OCI-LY3 (cell line): ENCODE results near the gene TM9SF3.

Source experiments
- EZH2phosphoT487 ChIP-seq: fragments of 200-600 bp; shearing (Covaris generic); IDR thresholded peaks from 2 replicates; pipeline ENCODE4 v1.6.1; 2018; ENCODE audit warnings: antibody characterized with exemption, mixed run types, low read depth
- TF ChIP-seq, protein P1 (sequence below): fragments of 200-600, 300-600 bp; sonication (generic); IDR thresholded peaks from 2 replicates; pipeline ENCODE4 v1.5.1; 2014; ENCODE audit warnings: antibody characterized with exemption, low read length, low read depth

DNA sequence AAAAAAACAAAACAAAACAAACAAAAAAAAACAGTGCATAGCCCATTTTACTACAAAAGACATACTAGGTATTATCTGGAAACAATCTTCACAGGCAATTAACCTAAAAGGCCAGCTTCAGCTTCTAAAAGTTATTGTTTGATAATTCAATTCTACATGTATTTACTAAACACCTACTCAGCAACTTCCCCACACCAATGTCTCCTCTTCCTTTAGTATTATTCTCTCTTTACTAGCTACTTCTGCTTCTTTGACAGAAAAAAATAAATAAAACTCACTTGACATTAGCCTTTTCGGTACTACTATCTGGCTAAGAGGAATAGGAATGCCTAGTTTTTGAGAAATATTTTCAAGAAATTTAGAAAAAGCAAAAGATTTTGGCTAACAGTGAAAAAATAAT lies 2.8 kb downstream of the TM9SF3 start:
- TF ChIP-seq, protein P1, sequence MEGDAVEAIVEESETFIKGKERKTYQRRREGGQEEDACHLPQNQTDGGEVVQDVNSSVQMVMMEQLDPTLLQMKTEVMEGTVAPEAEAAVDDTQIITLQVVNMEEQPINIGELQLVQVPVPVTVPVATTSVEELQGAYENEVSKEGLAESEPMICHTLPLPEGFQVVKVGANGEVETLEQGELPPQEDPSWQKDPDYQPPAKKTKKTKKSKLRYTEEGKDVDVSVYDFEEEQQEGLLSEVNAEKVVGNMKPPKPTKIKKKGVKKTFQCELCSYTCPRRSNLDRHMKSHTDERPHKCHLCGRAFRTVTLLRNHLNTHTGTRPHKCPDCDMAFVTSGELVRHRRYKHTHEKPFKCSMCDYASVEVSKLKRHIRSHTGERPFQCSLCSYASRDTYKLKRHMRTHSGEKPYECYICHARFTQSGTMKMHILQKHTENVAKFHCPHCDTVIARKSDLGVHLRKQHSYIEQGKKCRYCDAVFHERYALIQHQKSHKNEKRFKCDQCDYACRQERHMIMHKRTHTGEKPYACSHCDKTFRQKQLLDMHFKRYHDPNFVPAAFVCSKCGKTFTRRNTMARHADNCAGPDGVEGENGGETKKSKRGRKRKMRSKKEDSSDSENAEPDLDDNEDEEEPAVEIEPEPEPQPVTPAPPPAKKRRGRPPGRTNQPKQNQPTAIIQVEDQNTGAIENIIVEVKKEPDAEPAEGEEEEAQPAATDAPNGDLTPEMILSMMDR: no peak
- TF ChIP-seq EZH2phosphoT487: no peak
